Activated CD8-positive, alpha-beta T cell treated with anti-CD3 and anti-CD28 coated beads for 36 hours (primary cell): ENCODE measurements around the gene CCDC188. TPM values are rescaled to one million over a fixed set of nuclear protein-coding genes. Genes with fewer than 3 reads are reported as not detected.

Experiments
- ATAC-seq: fragments of 200-7000 bp; cut with Tn5 transposase; one replicate; pipeline ENCODE4 v1.10.0; 2021; ENCODE audit warnings: mild to moderate bottlenecking, moderate library complexity
- CTCF ChIA-PET: fragments of 350-600 bp; sonication (Branson Sonifier 250); formaldehyde crosslinking; loops from one replicate; lab custom pipeline; 2021; ENCODE audit warnings: antibody characterized with exemption; lab: Charles Lee
- POLR2A ChIA-PET: fragments of 350-600 bp; sonication (Branson Sonifier 250); formaldehyde crosslinking; loops from one replicate; lab custom pipeline; 2021; ENCODE audit warnings: antibody characterized with exemption; lab: Charles Lee
- DNase-seq: peaks from one replicate; pipeline ENCODE4 v3.0.0-alpha.2; 2020
- H3K27ac Mint-ChIP-seq: one replicate; pipeline ENCODE4 v1.8.0; 2021; ENCODE audit warnings: mild to moderate bottlenecking, mixed read lengths
- H3K27me3 Mint-ChIP-seq: one replicate; pipeline ENCODE4 v1.8.0; 2021; ENCODE audit warnings: mixed read lengths
- H3K36me3 Mint-ChIP-seq: one replicate; pipeline ENCODE4 v1.8.0; 2021; ENCODE audit warnings: low read depth, mixed read lengths
- H3K4me1 Mint-ChIP-seq: one replicate; pipeline ENCODE4 v1.8.0; 2021; ENCODE audit warnings: low read depth, mixed read lengths
- H3K4me3 Mint-ChIP-seq: one replicate; pipeline ENCODE4 v1.8.0; 2021; ENCODE audit warnings: mild to moderate bottlenecking, moderate library complexity, mixed read lengths
- H3K9me3 Mint-ChIP-seq: one replicate; pipeline ENCODE4 v1.8.0; 2021; ENCODE audit warnings: mixed read lengths
- intact Hi-C: fragments of 100-400 bp; cut with micrococcal nuclease; formaldehyde crosslinking; loops from one replicate; pipeline ENCODE4 v1.10.0; 2022
- total RNA-seq, 2 experiments: library from RNA; stranded (reverse); gene quantifications; one replicate each; pipeline ENCODE4 v1.2.3, GENCODE V29; 2021
- TF ChIP-seq, protein P1 (sequence below): fragments of 200-600 bp; IDR thresholded peaks from one replicate; pipeline ENCODE4 v1.8.0; 2022; ENCODE audit warnings: antibody characterized with exemption, mild to moderate bottlenecking

The CCDC188 gene
- total RNA-seq, 2 experiments from 2014 or later: not detected

DNA sequence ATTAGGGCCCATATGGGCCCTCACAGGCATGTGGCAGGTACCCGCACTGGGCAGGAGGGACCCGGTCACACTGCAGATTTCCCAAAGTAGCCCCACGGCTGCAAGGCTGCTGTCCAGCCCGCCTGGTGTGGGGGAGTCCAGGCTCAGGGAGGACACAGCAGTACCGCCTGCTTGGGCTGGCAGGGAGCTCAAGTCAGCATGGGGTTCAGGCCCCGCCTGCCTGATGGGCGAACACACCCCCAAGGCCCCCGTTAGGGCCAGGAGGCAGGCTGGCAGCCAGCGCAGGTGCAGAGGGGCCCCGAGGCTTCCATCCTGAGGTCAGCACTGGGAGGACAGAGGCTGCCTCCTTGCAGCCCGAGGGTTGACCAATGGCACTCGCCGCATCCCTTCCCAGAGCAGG, 13.7 kb downstream of the CCDC188 start:
- intact Hi-C loops: no loop called here
- ATAC-seq: no peak
- H3K9me3 Mint-ChIP-seq: no peaks in the 10 kb centered on the region
- peaks cover 3% of the 10 kb centered on the region for H3K36me3 Mint-ChIP-seq
- TF ChIP-seq, protein P1, sequence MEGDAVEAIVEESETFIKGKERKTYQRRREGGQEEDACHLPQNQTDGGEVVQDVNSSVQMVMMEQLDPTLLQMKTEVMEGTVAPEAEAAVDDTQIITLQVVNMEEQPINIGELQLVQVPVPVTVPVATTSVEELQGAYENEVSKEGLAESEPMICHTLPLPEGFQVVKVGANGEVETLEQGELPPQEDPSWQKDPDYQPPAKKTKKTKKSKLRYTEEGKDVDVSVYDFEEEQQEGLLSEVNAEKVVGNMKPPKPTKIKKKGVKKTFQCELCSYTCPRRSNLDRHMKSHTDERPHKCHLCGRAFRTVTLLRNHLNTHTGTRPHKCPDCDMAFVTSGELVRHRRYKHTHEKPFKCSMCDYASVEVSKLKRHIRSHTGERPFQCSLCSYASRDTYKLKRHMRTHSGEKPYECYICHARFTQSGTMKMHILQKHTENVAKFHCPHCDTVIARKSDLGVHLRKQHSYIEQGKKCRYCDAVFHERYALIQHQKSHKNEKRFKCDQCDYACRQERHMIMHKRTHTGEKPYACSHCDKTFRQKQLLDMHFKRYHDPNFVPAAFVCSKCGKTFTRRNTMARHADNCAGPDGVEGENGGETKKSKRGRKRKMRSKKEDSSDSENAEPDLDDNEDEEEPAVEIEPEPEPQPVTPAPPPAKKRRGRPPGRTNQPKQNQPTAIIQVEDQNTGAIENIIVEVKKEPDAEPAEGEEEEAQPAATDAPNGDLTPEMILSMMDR: no peak
- POLR2A ChIA-PET: interaction anchor here (0.9 to 1.8 kb wide), 2 partner anchors 13 to 19 kb away, joined by 3 to 4 read pairs; no protein-coding TSS in a partner anchor
- no peaks in the 10 kb centered on the region for H3K27me3 Mint-ChIP-seq
- no peak overlapping the region for H3K4me3 Mint-ChIP-seq
- H3K4me1 Mint-ChIP-seq: peaks cover 37% of the 10 kb centered on the region
- CTCF ChIA-PET: interaction anchor here (1.2 kb wide), 1 partner anchor 8 kb away, joined by 3 read pairs; no protein-coding TSS in a partner anchor
- no peak for DNase-seq
- H3K27ac Mint-ChIP-seq: no peak overlapping the region

- Mint-ChIP-seq H3K27ac (no peak overlapping the region), H3K27me3 (no peaks in the 10 kb centered on the region), H3K4me1 (peaks cover 37% of the 10 kb centered on the region), H3K9me3 (no peaks in the 10 kb centered on the region), H3K36me3 (peaks cover 3% of the 10 kb centered on the region), H3K4me3 (no peak overlapping the region)
- ChIA-PET CTCF (no interaction called here), POLR2A (interaction anchor here (1.8 kb wide), 1 partner anchor 13 kb away, joined by 4 read pairs; no protein-coding TSS in a partner anchor)
- ATAC-seq (no peak), DNase-seq (no peak)
- intact Hi-C loops: no loop called here
- TF ChIP-seq, protein P1: no peak
Measured at GRCh38 chr22:20136603-20136873, 14.3 kb downstream of the CCDC188 start.

DNA sequence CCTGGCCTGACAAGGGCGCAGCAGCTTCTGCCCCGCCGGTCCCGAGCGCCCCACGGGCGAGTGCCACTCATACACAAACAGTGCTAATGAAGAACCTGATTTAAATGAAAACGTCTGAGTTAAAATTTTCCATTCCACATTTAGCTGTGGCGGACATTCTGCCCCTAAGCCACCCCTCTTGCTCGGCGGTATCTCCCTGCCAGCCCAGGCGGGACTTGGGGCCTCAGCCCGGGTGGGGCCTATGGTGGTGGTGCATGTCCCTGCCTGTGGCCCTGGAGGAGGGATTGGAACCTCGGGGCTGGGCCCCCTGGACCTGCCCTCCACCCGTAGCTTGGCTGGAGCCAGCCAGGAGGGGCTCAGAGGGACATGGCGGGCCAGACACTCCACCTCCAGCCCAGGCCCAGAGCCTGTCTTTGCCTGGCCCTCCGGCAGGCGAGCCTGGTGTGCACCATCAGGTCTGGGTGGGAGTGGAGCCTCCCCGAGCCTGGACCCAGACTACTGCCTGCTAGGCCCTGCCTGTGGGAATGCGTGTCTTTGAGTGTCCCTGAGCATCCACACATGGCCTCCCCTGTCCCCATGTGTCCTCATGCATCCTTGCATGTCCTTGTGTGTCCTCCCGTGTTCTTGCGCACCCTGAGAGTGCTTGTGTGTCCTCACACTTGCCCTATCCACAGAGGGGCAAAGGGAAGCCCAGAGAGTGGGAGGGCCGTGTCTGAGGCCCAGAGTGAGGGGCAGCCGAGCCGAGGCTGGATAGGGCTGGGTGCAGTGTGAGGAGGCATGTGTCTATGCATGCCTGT, 14.9 kb downstream of the CCDC188 start:
- TF ChIP-seq, protein P1: no peak
- CTCF ChIA-PET: no interaction called here
- no peak for DNase-seq
- no peaks in the 10 kb centered on the region for H3K27me3 Mint-ChIP-seq
- intact Hi-C loops: no loop called here
- POLR2A ChIA-PET: interaction anchor here (0.9 to 1.8 kb wide), 3 partner anchors 9 to 18 kb away, joined by 3 to 6 read pairs (median 4); no protein-coding TSS in a partner anchor
- no peak overlapping the region for H3K4me3 Mint-ChIP-seq
- ATAC-seq: no peak
- no peaks in the 10 kb centered on the region for H3K9me3 Mint-ChIP-seq
- H3K4me1 Mint-ChIP-seq: peaks cover 37% of the 10 kb centered on the region
- H3K27ac Mint-ChIP-seq: no peak overlapping the region
- peaks cover 3% of the 10 kb centered on the region for H3K36me3 Mint-ChIP-seq

DNA sequence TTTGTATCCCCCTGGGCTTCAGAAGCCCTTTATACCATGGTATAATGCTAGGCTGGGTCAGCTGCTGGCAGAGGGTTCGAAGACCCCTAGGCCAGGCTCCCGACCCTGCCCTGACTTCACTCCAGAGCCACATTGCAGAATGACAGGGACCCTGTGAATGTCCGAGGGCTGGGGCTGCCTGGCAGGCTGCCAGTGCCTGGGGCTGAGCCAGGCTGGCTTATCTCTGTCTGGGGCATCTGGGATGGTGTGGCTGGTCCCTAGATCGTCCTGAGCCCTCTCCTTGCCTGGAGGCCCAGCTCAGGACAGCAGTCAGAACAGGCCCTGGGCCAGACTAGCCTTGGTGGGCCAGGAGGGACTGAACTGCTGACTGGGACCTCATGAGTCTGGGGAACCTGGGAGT, 15.6 kb downstream of the CCDC188 start:
- intact Hi-C loops: no loop called here
- ChIA-PET CTCF (no interaction called here), POLR2A (interaction anchor here (0.6 to 1.6 kb wide), 3 partner anchors 8 to 405 kb away, joined by 3 to 6 read pairs (median 3); no protein-coding TSS in a partner anchor)
- DNase-seq: no peak
- peaks cover 37% of the 10 kb centered on the region for H3K4me1 Mint-ChIP-seq
- TF ChIP-seq, protein P1: no peak
- peaks cover 3% of the 10 kb centered on the region for H3K36me3 Mint-ChIP-seq
- H3K4me3 Mint-ChIP-seq: no peak overlapping the region
- H3K27me3 Mint-ChIP-seq: no peaks in the 10 kb centered on the region
- ATAC-seq: no peak
- H3K9me3 Mint-ChIP-seq: no peaks in the 10 kb centered on the region
- H3K27ac Mint-ChIP-seq: no peak overlapping the region

- ChIA-PET POLR2A (interaction anchor here (0.7 kb wide), 1 partner anchor 26 kb away, joined by 3 read pairs; no protein-coding TSS in a partner anchor), CTCF (no interaction called here)
- H3K4me1 Mint-ChIP-seq: peaks cover 45% of the 10 kb centered on the region
- TF ChIP-seq, protein P1: no peak
- intact Hi-C loops: no loop called here
- no peaks in the 10 kb centered on the region for H3K36me3 Mint-ChIP-seq
- no peaks in the 10 kb centered on the region for H3K27me3 Mint-ChIP-seq
- ATAC-seq (no peak), DNase-seq (no peak)
- H3K4me3 Mint-ChIP-seq: peak overlapping the region; percentile 72
- no peak overlapping the region for H3K27ac Mint-ChIP-seq
- H3K9me3 Mint-ChIP-seq: no peaks in the 10 kb centered on the region
Measured at GRCh38 chr22:20133930-20134549, 16.8 kb downstream of the CCDC188 start.
